ENCODE results near the gene STX1A.

Gene STX1A

DNA sequence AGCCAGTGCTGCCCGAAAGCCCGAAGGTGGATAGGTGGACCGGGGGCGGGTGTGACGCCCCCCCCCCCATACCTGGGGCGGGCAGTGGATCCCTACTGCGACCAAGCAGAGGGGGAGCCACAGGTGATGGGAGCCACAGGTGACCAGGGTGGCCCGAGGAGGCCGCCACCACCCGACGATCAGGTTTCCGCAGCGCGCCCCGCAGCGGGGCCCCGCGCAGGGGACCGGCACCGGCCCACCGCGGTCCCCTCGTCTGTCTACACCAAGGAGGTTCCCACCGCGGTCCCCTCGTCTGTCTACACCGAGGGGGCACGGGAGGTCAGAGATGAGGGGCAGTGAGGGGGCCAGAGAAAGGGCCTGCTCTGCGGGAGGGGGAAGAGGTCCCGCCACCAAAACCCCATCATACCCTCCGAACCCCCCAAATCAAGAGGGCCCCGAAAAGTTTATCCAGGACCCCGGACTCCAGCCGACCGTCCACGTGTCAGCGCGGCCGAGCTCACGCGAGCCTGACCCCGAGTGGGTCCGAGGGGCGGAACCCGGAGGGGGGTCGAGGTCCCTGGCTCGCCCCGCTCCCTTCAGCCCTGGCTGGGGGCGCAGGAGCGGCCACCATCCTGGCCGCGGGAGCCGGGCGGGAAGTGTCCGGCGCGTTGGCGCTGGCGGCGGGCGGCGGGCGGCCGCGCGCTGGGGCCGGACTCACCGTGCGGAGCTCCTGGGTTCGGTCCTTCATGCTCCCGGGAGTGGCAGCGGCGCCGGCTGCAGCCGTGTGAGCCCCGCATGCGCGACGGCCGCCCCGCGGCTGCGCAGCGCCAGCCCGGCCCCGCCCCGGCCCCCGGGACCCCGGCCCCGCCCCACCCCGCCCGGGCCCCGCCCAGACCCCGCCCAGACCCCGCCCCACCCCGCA lies at the start of gene STX1A:
Gene STX1A, minus strand, starts transcription at position 765 of the 901 bp plus-strand sequence. Its CDS starts 38 bp downstream, at position 727.
- DNase-seq (ENCODE audit: low spot score) (peak; percentile 92), FAIRE-seq (no peak)

DNA sequence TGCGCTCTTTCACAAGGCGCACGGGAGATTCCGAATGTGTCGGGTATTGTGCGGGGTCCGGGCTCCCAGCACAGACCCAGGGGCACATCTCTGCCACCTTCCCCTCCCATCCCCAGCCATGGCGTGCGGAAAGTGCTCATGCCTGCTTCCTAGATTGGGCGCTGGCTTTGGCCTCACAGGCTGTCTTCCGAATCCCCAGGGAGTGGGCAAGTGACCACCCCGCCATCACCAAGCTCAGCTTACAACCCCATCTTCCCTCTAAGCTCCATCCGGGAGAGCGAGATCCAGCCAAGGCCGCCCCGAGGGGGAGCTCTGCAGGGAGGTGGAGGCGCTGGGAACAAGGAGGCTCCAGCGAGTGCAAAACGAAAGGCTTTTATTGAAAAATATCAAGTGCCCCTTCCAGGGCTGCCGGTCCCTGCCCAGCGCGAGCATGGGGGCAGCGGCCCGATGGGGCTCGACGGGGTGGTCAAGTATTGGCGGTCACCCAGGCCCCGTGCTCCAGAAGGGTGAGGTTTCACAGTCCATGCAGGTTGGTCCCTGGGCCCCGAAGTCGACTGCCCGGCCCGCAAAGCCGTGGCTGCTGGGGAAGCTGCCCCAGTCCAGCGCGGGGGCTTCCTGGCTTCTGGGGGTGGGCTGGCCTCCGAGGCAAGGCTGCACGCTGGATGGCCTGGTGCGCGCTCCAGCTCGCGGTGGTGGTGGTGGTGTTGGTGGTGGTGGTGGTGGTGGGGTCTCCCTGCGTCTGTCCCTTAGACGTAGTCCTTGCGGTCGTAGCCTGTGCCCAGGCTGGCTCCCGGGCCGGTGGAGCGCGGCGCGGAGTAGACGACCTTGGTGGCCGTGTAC lies 49.4 kb upstream of the STX1A start:
- no peak for FAIRE-seq

DNA sequence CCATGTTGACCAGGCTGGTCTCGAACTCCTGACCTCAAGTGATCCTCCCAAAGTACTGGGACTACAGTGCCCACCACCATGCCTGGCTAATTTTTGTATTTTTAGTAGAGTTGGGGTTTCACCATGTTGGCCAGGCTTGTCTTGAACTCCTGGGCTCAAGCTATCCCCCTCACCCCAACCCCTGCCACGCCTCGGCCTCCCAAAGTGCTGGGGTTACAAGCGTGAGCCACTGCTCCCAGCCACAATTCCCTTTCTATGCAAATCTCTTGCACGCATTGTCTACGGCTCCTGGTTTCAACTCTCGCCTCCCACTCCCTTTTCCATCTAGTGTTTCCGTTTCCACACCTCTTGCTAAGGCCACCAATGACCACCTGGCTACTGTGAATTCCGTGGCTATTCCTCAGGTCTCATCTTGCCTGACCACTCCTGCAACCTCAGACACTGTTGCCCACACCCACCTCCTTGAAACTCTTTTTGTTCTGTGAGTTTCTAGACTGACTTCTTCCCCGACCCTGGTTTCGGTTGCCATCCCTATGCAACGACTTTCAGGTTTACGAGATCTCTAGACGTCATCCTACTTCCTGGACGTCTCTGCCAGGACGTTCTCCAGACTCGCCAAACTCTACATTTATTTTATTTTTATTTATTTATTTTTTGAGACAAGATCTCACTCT lies 47.2 kb upstream of the STX1A start:
- FAIRE-seq = no peak

More for the DNA sequence above, 49.4 kb upstream of the STX1A start:
- no peak for DNase-seq (ENCODE audit: low spot score)

DNA sequence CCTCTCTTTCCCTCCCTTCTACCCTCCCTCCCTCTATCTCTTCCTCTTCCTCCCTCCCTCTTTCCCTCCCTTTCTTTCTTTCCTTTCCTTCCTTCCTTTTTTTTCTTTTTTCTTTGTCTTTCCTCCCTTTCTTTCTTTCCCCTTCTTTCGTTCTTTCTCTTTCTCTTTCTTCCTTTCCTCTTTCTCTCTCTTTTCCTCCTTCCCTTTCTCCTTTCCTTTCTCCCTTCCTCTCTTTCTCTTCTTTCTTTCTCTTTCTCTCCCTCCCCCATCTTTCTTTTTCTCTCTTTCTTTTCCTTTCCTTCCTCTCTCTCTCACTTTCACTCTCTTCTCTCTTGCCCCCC lies 43.2 kb upstream of the STX1A start:
- FAIRE-seq = no peak
- no peak for DNase-seq (ENCODE audit: low spot score)

More for the DNA sequence above, 47.2 kb upstream of the STX1A start:
- DNase-seq (ENCODE audit: low spot score) = no peak

DNA sequence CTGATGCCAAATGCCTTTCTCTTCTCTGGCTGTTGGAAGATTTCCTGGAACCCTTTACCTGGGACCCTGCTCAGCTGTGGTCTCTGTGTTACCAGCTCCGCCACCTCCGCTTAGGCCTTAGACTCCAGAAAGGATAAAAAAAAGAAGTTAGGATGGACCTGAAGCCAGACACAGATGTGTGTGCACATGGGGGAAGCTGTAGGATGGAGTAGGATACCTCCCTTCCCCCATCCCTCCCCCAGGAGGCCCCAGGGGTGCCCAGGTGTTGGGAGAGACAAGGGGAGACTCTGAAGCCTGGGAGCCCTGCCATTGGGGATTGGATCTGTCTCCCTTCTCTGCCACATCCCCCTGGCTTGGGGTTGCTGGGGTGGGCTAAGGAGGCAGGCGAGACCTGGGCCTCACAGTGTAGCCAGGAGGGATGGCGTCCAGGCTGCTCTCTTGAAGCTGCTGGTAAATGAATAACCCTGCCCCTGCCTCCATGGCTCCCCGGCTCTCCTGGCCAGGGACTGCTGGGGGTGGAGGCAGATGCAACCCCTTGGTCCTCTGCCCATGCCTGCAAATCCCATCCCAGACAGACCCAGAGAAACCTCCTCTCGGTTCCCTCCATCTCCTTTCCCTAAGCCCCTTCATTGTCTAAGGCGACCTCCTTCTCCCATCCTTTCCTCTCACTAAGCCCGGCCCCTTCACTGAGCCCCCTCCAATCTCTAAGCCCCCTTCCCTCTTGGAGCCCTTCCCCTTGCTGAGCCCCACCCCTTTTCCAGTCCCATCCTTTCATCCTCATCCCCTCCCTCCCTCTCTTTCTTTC lies 42.6 kb upstream of the STX1A start:
- DNase-seq (ENCODE audit: low spot score) (no peak), FAIRE-seq (no peak)

DNA sequence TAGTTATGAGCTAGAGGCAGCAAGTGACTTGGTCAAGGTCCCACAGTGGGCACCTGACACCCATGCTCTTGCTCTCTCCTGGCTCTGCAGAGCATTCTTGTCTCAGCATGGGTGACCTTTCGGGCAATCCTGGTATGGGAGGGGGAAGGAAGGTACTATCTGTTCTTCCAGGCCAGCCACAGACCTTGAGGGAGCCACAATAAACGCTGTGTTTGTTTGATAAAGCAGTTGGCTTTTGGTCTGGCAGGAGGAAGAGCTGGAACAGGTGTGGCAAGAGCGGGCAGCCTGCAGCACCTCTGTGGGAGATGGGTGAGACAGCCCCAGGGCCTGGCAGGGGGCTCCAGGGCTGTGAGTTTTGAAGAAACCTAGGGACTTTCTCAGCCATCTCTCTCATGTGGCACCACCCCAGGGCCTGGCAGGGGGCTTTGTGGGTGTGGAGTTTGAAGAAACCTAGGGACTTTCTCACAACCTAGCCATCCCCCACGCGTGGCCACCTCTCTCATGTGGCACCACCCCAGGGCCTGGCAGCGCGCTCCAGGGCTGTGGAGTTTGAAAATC lies 39.2 kb upstream of the STX1A start:
- FAIRE-seq (no peak), DNase-seq (ENCODE audit: low spot score) (no peak)

DNA sequence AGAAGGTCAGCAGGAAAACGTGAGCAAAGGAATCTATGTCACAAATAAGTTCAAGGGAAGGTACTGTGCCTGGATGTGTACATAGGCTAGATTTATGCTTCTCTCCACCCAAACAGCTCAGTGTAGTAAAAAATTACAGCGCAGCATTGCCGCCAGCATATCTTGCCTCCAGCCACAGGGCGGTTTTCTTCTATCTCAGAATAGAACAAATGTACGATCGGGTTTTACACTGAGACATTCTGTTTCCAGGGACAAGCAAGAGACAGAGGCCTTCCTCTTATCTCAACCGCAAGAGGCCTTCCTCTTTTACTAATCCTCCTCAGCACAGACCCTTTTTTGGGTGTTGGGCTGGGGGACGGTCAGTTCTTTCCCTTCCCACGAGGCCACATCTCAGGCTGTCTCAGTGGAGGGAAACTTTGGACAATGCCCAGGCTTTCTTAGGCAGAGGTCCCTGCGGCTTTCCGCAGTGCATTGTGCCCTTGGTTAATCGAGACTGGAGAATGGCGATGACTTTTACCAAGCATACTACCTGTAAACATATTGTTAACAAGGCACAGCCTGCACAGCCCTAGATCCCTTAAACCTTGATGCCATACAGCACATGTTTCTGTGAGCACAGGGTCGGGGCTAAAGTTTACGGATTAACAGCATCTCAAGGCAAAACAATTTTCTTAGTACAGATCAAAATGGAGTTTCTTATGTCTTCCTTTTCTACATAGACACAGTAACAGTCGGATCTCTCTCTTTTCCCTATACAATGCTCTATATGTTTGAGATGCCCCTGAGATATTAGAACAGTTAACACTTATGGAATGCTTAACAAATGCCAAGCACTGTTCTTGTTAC lies 30.7 kb upstream of the STX1A start:
- no peak for DNase-seq (ENCODE audit: low spot score)
- FAIRE-seq = no peak

DNA sequence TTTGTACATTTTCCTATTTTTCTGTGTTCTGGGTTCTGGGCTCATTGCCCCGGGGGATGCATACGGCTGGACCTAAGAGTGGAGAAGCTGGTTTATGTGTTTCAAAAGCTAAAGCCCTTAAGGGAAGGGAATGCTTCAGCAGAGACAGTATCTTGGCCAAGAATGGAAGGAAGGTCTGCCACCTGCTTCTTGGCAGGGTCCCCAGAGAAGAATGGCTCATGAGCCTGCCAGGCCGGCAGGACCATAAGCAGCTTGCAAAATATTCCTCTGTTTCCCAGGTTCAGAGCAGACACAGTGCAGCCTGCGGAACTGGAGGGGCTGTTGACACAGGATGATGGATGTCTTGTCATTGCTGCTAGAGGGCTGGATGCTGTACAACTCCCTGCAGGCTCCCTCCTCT lies 26.9 kb upstream of the STX1A start:
- no peak for DNase-seq (ENCODE audit: low spot score)
- no peak for FAIRE-seq

DNA sequence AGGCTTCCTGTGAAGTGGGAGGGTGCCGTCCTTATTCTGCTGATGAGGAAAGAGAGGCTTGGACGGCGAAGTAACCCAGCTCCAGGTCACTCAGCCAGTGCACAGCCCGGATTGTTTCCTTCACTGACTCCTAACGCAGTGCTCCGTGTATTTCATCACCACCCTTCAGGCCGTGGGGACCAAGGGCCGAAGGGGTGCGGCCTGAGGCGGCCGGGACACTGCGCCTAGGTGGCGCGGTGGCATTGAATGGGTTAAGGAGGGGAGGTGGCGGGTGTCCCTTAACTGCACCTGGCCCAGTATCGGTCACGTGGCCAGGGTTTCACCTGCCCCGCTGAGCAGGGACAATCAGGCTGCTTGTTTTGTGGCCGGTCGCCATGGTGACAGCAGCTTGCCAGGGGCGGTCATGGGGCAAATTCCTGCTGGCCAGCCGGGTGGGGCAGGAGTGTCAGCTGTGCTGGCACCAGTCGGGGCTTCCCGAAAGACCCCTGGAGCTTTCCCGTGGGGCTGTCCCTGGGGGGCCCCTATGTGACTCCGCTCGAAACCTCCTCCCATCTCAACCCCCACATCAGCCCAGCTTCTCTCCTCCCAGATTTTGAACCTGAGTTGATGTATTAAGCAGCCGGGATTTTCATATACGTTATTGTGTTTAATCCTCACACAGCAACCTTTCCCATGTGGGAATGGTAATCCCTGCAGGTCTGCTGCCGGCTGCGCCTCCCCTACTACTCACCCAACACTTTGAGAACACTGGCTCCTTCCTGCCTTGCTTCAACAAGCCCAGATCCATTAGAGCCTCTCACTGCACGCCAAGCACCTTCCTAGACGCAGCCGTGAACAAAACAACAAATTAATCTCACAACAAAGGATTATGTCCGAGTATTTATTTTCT lies 23.5 kb upstream of the STX1A start:
- peak; percentile 52 for DNase-seq (ENCODE audit: low spot score)
- FAIRE-seq = no peak

DNA sequence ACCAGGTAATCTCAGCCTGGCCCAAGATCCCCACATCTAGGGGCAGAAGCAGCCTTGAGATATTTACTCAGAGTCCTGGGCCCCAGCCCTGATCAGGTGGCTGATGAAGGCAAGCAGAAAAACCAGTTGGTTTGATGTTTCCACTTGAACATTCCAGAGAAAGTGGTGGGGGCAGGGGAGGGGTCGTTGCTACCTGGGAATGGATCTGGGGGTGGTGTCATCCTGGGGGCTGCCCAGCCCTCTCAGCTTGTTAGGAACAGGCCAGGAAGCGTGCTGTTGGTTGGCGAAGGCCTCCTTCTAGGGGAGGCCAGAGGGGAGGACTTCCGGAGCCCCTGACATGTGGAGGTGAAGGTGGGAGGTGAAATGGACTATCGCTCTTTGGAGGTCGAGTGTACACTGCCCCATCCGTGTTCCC lies 22.9 kb upstream of the STX1A start:
- no peak for FAIRE-seq
- DNase-seq (ENCODE audit: low spot score) = no peak

DNA sequence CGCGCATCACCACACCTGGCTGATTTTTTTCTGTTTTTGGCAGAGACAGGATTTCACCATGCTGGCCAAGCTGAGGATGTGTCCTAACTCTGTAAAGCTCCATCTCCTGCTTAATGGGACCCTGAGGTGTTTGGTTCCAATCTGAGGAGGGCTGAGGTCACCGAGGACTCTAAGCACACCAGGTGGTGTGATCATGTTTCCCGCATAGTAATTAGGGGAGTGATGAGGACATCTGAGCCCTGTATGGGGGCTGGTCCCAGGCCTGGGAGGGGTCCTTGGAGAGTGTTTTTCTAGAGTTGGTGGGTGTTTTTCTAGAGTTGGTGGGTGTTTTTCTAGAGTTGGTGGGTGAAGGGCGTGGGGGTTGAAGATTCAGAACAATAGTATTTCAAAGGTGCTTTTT lies 22.1 kb upstream of the STX1A start:
- FAIRE-seq (no peak), DNase-seq (ENCODE audit: low spot score) (no peak)

DNA sequence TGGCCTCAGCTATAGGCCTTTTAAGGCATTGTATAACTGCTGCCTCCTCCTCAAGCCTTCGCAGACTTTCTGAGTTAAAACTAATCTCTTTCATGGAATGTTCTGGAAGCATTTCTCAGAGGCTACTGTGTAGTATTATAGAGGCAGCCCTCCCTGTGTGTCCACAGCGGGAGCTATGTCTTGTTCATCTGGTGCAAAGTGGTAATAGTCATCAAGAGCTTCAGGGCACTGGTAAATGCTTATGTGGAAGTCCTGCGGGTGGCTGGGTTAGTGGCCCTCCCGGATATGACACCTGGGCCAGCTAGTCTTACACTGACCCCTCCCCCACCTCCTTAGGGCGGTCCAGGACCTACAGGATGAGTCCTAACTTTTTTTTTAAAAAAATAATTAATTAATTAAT lies 21.3 kb upstream of the STX1A start:
- DNase-seq (ENCODE audit: low spot score) = no peak
- no peak for FAIRE-seq

DNA sequence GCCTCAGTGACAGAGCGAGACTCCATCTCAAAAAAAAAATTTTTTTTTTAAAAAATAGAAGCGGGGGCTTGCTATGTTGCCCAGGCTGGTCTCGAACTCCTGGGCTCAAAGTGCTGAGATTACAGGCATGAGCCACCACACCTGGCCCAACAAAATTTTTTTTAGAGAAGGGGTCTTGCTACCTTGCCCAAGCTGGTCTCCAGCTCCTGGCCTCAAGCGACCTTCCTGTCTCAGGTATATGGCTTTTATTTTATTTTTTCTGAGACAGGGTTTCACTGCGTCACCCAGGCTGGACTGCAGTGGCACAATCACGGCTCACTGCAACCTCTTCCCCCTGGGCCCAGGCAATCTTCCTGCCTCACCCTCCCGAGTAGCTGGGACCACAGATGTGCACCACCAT lies 20.7 kb upstream of the STX1A start:
- no peak for DNase-seq (ENCODE audit: low spot score)
- FAIRE-seq = no peak

DNA sequence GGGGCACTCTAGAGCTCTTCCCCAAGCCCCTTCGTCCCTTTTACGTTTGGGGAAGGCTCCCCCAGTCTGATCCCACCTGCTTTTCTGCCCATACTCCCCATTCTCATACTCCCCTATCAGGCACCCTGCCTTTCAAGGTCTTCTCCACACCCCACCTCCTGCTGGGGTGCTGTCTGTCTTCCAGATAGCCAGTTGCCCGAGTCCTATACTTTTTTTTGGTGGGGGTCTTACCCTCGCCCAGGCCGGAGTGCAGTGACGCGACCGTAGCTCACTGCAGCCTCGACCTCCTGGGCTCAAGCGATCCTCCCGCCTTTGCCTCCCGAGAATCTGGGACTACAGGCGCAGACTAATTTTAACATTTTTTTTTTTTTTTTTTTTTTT lies 19.9 kb upstream of the STX1A start:
- FAIRE-seq = no peak
- no peak for DNase-seq (ENCODE audit: low spot score)

DNA sequence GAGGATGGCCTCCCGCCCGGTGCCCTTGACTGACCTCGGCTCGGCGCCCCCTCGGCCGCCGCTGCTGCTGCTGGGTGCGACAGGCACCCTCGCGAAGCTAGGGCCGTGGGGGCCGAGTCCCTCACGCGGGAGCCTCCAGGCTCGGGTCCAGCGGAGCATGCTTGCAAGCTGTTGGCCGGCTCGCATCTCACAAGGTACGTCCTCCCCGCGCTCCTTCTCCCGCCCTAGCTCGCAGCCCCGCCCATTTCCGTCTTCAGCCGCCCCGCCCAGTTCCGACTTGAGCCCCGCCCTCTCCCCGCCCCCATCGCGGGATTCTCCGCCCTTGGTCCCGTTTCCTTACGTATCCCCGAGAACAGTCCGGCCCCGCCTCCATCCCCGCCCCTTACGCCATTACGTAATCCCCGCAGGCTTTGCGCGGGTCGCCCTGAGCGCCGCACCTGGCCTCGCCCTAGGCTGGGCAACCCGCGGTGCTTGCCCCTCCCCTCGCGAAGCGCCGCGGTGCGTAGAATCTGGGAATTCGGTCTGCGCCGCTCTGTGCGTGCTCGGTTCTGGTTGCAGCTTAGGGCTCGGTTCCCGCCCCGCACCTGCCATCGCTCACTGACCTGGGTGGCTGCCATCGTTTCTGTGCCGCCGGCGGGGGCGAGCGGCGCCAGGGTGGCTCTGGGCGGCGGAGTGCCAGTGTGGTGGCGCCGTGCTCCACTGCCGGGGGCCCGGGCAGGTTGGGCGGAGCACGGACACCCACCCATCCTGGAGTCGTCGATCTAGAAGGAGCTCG lies 19.3 kb upstream of the STX1A start, which contains the start of gene ABHD11:
Gene ABHD11, minus strand, starts transcription at position 191 of the 775 bp plus-strand sequence. Its CDS starts 32 bp downstream, at position 159.
- DNase-seq (ENCODE audit: low spot score) (peak; percentile 98), FAIRE-seq (peak; percentile 95)

DNA sequence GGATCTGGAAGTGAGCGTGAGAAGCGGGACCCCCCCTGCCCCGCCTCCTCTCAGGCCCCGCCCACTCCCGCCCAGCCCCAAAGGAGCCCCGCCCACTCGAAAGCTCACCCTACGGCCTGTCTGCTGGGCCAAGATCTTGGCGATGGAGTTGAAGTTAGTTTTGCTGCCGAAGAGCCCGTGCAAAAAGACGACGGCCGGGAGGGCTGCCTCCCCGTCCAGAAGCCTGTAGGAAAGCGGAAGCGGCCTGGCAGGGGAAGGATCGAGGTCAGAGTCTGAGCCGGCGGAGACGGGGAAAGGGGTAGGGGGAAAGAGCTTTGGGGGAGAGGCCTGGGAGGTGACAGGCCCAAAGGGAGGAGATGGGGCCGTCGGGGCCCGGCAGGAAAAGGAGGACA lies 18.7 kb upstream of the STX1A start:
- DNase-seq (ENCODE audit: low spot score) (peak; percentile 85), FAIRE-seq (no peak)

DNA sequence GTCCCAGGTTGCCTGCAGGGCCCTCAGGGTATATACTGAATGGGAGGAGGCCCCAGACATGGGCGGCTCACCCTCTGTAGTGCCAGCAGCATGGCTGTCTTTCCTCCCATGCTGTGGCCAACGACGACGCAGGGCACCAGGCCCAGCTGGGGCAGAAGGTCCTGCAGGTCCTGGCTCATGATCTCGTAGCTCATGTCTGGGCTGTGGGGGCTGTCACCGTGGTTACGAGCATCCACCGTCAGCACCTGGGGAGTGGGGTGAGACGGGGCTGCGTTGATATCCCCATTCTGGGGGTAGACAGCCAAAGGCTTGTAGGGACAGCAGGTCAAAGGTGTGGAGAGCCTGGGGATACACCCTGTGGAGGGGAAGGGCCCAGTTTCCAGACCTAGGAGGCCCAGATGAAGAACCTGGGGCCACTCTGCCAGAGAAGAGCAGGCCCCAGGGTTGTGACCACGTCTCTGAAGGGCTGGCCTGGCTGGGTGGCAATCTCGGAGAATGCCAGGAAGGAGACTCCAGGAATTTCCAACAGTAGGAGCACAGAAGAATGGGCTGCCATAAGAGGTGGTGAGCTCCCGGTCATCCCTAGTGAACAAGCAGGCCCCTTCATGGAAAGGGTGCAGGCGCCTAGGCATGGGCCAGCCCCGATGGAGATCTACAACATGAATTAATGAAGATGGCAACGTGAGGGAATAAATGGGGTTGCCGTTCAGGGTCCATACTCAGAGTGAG lies 18.2 kb upstream of the STX1A start:
- no peak for DNase-seq (ENCODE audit: low spot score)
- FAIRE-seq = no peak

Measured in urothelium cell line (cell line).